ENCODE results near the gene PRXL2B.

PRXL2B gene

GRCh38 chr1:2585318-2586092 is 1.1 kb upstream of the PRXL2B start:
- DNase-seq, result peak in 31 of 51 donors; percentile 13 to 73 (median 45)

GRCh38 chr1:2587071-2587859 is 688 bp downstream of the PRXL2B start:
- peak in 2 of 51 donors; percentile 40 to 55 for DNase-seq

- DNase-seq, result no peak
Observed at GRCh38 chr1:2587860-2588571, 1.4 kb downstream of the PRXL2B start.

GRCh38 chr1:2588661-2589430 is 2.3 kb downstream of the PRXL2B start:
- no peak for DNase-seq

- no peak for DNase-seq
Observed at GRCh38 chr1:2589431-2590232, 3.1 kb downstream of the PRXL2B start.

DNA sequence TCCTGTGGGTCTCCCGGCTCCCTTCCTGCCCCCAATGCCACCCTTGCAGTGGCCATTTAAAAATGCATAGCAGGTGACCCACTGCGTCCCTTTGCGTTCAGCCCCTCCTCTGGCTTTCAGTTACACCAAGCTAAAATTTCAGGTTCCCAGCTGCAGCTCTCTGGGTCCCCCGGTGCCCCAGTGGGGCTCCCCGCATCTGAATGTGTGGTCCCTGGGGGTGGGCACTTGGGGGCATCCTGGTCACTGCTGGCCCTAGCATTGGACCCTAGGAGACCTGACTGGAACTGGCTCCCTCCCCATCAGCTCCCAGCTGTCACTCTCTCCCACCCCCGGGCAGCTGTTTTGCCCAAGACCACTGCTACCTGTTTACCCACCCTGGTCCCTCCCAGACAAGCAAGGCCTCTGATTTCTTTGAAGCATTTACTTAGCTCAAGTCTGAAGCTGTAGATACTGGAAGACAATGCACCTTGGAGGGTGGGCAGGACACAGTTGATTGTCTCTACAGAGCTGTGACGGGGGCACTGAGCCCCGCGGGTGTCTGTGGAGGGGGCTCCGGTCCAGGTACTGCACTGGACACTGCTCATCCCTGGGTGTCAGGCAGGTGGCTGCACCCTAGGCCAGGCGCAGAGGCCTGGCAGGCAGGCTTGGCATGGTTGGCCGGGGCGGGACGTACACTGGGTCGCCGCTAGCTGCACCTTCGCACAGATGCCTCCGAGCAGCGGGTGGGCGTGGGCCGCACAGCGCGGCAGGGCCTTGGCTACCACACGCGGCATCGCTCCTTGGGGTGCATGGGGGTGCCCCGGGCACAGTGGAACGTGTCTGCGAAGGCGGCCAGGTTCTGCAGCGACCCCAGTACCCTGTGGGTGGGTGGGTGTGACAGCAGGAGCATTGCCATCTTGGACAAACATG is 3.9 kb downstream of the PRXL2B start:
- no peak for DNase-seq

- no peak for DNase-seq
Observed at GRCh38 chr1:2591233-2591580, 4.6 kb downstream of the PRXL2B start.

- DNase-seq, result no peak
Observed at GRCh38 chr1:2591581-2592261, 5.1 kb downstream of the PRXL2B start.

GRCh38 chr1:2592672-2593071 is 6.1 kb downstream of the PRXL2B start:
- no peak for DNase-seq

DNA sequence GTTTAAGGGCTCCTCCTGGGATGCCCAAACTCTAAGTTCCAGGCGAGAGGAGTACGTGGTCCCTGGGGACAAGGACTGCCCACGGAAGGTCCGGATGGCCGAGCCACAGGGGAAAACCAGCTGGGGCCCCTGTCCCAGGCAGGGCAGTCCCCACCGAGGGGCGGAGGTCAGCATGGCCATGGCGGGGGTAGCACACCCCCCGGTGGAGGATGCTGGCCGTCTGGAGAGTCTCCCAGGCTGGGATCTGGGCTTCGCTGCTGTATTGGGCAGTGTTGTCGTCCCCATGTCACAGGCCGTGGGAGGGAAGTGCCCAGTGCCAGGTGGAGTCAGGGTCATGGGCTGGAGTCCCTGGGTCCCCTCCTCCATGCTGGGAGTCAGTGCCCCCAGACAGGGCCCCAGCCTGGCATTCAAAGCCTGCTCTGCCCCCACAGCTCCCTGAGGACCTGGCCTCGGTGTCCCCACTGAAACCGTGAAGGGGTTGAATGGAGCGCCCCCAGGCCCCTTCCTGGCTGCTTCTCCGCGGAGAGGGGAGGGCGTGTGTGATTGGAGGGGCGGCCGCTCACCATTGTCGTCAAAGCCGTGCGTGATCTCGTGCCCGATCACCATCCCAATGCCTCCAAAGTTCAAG is 6.8 kb downstream of the PRXL2B start:
- DNase-seq, result no peak

DNA sequence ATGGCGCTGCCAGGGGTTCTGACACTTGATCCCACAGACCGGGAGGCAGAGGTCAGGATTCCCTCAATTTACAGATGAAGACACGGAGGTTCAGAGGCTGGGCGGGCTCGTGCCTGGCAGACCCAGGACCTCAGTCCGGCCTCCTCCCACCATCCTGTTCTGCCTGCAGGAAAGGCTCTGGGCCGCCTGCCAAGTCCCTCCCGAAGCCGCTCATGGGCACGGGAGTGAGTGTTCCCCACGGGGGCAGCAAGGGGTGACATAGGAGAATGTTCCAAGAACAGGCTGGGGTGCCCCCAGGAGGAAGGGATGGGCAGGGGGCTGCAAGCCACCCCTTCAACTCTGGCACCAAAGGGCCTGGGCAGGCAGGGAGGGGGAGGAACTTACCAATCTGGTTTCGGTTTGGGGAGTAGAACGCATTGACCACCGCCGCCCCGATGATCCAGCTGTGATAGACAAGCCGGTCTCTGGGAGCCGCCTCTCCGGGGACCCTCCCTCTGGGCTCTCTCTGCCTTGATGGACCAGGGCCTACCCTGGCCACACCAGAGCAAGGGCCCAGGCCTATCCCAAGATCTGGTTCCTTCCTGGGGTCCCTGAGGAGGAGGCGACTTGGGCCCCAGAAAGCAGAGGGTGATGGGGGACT is 7.5 kb downstream of the PRXL2B start:
- peak in 2 of 51 donors; percentile 8 to 14 for DNase-seq

- no peak for DNase-seq
Observed at GRCh38 chr1:2594641-2595131, 8.1 kb downstream of the PRXL2B start.

DNA sequence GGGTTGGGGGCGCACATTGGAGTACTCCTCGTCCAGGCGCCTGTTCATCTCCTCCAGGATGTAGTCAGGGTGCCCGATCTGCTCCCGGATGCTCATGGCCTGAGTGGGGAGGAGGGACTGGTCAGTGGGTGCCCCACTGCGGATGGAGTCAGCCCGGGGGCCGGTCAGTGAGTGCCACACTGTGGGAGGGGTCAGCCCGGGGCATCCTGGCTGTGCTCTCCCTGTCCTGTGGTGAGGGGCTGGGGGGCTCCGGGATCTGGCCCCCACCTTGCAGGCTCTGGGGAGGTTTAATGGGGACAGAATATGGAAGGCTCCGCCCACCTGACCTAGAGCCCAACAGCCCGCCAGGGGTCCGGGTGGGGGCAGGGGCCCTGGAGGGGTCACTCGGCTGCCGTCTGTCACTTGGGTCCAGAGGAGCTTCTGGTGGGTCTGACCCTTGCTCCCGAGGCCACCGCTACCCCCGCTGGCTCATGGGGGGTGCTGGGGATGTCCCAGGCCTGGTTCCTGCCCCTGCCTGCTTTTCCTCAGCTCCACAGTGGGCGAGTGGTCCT is 8.8 kb downstream of the PRXL2B start:
- no peak for DNase-seq

DNA sequence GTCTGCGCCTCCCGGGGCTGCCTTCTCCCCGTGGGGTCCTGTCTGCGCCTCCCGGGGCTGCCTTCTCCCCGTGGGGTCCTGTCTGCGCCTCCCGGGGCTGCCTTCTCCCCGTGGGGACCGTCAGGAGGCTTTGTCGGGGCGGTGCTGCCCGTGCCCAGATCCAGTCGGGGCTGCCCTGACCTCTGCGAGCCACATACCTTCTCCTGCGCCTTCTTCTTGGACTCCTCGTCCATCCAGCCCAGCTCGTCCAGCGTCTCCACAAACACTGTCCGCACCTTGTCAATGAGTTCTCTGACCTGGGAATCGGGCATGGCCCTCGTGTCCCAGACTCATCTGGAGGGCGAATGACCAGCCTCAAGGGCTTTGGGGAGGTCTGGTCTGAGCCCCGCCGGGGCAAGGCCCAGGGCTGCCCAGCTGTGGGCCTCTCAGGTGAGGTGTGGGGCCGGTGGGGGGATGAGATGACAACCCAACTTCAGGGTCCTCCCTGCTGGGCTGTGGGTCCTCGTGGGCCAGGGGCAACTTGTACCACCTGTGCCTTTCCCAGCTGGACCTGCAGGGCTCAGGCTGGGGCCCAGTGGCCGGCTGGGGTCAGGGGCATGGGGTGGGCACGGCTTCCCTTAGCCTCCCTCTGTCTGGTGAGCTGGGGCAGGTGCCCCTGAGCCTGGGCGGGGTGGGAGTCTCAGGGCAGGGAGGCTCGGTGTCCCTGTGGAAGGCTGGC is 9.4 kb downstream of the PRXL2B start:
- DNase-seq, result no peak

- no peak for DNase-seq
Observed at GRCh38 chr1:2596530-2597333, 10.2 kb downstream of the PRXL2B start.
